Hepatocyte (in vitro differentiated cells): ENCODE measurements around the gene VIL1.

Experiments used
- CTCF ChIP-seq: fragments of 200-600 bp; sonication (generic); IDR thresholded peaks from 2 replicates; pipeline ENCODE4 v1.5.1; 2016; ENCODE audit warnings: antibody characterized with exemption, mild to moderate bottlenecking; ENCODE audit not compliant: poor library complexity
- EZH2 ChIP-seq: fragments of 200-600 bp; sonication (generic); IDR thresholded peaks from 2 replicates; pipeline ENCODE4 v1.6.1; 2016; ENCODE audit warnings: antibody characterized with exemption, mild to moderate bottlenecking, borderline replicate concordance
- EZH2phosphoT487 ChIP-seq: fragments of 200-600 bp; sonication (generic); IDR thresholded peaks from one replicate; pipeline ENCODE4 v1.6.1; 2018; ENCODE audit warnings: antibody characterized with exemption, mild to moderate bottlenecking, low read depth, moderate library complexity; ENCODE audit not compliant: unreplicated experiment, severe bottlenecking

GRCh38 chr2:218387369-218388194 lies 31.3 kb upstream of the VIL1 start:
- TF ChIP-seq EZH2, result no peak
- no peak for TF ChIP-seq CTCF
- no peak for TF ChIP-seq EZH2phosphoT487
